IMR-90 (cell line): ENCODE data around the gene MRPL21.
A peak's percentile ranks its signal among the peaks of the same experiment; 100 is the strongest.

Experiments
- BHLHE40 ChIP-seq: fragments of 150-350 bp; IDR thresholded peaks from 2 replicates; pipeline ENCODE4 v1.6.1; 2016; ENCODE audit warnings: mild to moderate bottlenecking, low read depth, low read length
- CEBPB ChIP-seq: IDR thresholded peaks from 2 replicates; pipeline ENCODE4 v1.6.1; 2012; ENCODE audit warnings: low read depth, low read length, improper control_type of control experiment
- CHD1 ChIP-seq: IDR thresholded peaks from 2 replicates; pipeline ENCODE4 v1.6.1; 2012; ENCODE audit warnings: low read depth, low read length, improper control_type of control experiment
- CTCF ChIP-seq: conservative IDR thresholded peaks from 2 replicates; pipeline ENCODE4 v1.5.1; 2012; ENCODE audit warnings: mild to moderate bottlenecking, low read depth, low read length, improper control_type of control experiment
- ELK1 ChIP-seq: fragments of 150-350 bp; IDR thresholded peaks from 2 replicates; pipeline ENCODE4 v1.6.1; 2016; ENCODE audit warnings: low read depth, mild to moderate bottlenecking, low read length, moderate library complexity, borderline replicate concordance
- FOS ChIP-seq: fragments of 150-350 bp; IDR thresholded peaks from 2 replicates; pipeline ENCODE4 v1.6.1; 2016; ENCODE audit warnings: low read depth, low read length
- MAFK ChIP-seq: IDR thresholded peaks from 2 replicates; pipeline ENCODE4 v1.6.1; 2012; ENCODE audit warnings: low read depth, low read length, improper control_type of control experiment
- MXI1 ChIP-seq: IDR thresholded peaks from 2 replicates; pipeline ENCODE4 v1.6.1; 2012; ENCODE audit warnings: low read depth, mild to moderate bottlenecking, low read length, moderate library complexity, borderline replicate concordance
- POLR2A ChIP-seq: IDR thresholded peaks from 2 replicates; pipeline ENCODE4 v1.6.1; 2012; ENCODE audit warnings: mild to moderate bottlenecking, low read depth, low read length
- RAD21 ChIP-seq: IDR thresholded peaks from 2 replicates; pipeline ENCODE4 v1.6.1; 2012; ENCODE audit warnings: low read length, improper control_type of control experiment

- TF ChIP-seq CEBPB: no peak
- TF ChIP-seq CTCF: 0 out of 2 replicates have a peak, but pooled peaks have one; percentile 5
- no peak for TF ChIP-seq FOS
- TF ChIP-seq BHLHE40: no peak
- no peak for TF ChIP-seq CHD1
- no peak for TF ChIP-seq POLR2A
- no peak for TF ChIP-seq ELK1
- TF ChIP-seq MXI1: no peak
- no peak for TF ChIP-seq MAFK
- TF ChIP-seq RAD21: no peak
Measured at GRCh38 chr11:68843703-68844312, 59.8 kb downstream of the MRPL21 start.
